ENCODE measurements around the gene CASQ1. TPM values are rescaled to one million over a fixed set of nuclear protein-coding genes. Genes with fewer than 3 reads are reported as not detected.

Gene CASQ1
- total and polyA plus RNA-seq, 2 of the 13 experiments (the other 11 are each of a cell fraction or from before 2014, with no cell fraction given): 0.09 to 0.20 TPM

GRCh38 chr1:160148121-160148520 is 42.3 kb upstream of the CASQ1 start (continued):
- TF ChIP-seq TRAFD1 (CRISPR knock-in tag; IDR thresholded peaks at IDR 0.05; ENCODE audit: borderline replicate concordance) (no peak), FOXO1 (CRISPR knock-in tag; IDR thresholded peaks at IDR 0.05) (peak; percentile 40; the same call in 1 of the 2 replicates), REL (CRISPR knock-in tag; conservative IDR thresholded peaks at IDR 0.05) (no peak), PAXIP1 (CRISPR knock-in tag; conservative IDR thresholded peaks at IDR 0.05) (peak; percentile 84), ZNF441 (CRISPR knock-in tag; IDR thresholded peaks at IDR 0.05; ENCODE audit: borderline replicate concordance) (no peak), TCF7 (IDR thresholded peaks at IDR 0.05; ENCODE audit: low read depth) (peak; percentile 78), MEIS2 (CRISPR knock-in tag; IDR thresholded peaks at IDR 0.05) (no peak), EED (CRISPR knock-in tag; IDR thresholded peaks at IDR 0.05) (no peak), ZNF768 (CRISPR knock-in tag; IDR thresholded peaks at IDR 0.05) (no peak), ZNF567 (CRISPR knock-in tag; IDR thresholded peaks at IDR 0.05; ENCODE audit: borderline replicate concordance) (no peak), ZNF792 (CRISPR knock-in tag; IDR thresholded peaks at IDR 0.05) (peak; percentile 42; the same call in 1 of the 2 replicates), ZNF790 (CRISPR knock-in tag; IDR thresholded peaks at IDR 0.05; ENCODE audit: borderline replicate concordance) (no peak), THAP7 (CRISPR knock-in tag; IDR thresholded peaks at IDR 0.05) (no peak), ZNF350 (CRISPR knock-in tag; IDR thresholded peaks at IDR 0.05; ENCODE audit: borderline replicate concordance, low read depth) (no peak), ZNF543 (CRISPR knock-in tag; IDR thresholded peaks at IDR 0.05) (no peak)
- TF ChIP-seq, protein P1, sequence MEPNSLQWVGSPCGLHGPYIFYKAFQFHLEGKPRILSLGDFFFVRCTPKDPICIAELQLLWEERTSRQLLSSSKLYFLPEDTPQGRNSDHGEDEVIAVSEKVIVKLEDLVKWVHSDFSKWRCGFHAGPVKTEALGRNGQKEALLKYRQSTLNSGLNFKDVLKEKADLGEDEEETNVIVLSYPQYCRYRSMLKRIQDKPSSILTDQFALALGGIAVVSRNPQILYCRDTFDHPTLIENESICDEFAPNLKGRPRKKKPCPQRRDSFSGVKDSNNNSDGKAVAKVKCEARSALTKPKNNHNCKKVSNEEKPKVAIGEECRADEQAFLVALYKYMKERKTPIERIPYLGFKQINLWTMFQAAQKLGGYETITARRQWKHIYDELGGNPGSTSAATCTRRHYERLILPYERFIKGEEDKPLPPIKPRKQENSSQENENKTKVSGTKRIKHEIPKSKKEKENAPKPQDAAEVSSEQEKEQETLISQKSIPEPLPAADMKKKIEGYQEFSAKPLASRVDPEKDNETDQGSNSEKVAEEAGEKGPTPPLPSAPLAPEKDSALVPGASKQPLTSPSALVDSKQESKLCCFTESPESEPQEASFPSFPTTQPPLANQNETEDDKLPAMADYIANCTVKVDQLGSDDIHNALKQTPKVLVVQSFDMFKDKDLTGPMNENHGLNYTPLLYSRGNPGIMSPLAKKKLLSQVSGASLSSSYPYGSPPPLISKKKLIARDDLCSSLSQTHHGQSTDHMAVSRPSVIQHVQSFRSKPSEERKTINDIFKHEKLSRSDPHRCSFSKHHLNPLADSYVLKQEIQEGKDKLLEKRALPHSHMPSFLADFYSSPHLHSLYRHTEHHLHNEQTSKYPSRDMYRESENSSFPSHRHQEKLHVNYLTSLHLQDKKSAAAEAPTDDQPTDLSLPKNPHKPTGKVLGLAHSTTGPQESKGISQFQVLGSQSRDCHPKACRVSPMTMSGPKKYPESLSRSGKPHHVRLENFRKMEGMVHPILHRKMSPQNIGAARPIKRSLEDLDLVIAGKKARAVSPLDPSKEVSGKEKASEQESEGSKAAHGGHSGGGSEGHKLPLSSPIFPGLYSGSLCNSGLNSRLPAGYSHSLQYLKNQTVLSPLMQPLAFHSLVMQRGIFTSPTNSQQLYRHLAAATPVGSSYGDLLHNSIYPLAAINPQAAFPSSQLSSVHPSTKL (CRISPR knock-in tag; IDR thresholded peaks at IDR 0.05): peak; percentile 61
- TF ChIP-seq, protein P2, sequence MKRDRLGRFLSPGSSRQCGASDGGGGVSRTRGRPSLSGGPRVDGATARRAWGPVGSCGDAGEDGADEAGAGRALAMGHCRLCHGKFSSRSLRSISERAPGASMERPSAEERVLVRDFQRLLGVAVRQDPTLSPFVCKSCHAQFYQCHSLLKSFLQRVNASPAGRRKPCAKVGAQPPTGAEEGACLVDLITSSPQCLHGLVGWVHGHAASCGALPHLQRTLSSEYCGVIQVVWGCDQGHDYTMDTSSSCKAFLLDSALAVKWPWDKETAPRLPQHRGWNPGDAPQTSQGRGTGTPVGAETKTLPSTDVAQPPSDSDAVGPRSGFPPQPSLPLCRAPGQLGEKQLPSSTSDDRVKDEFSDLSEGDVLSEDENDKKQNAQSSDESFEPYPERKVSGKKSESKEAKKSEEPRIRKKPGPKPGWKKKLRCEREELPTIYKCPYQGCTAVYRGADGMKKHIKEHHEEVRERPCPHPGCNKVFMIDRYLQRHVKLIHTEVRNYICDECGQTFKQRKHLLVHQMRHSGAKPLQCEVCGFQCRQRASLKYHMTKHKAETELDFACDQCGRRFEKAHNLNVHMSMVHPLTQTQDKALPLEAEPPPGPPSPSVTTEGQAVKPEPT (CRISPR knock-in tag; IDR thresholded peaks at IDR 0.05; ENCODE audit: low read depth): no peak

All from HepG2 (cell line).